HCT116 (cell line): ENCODE data around the gene BANF1.

Source experiments
- CBX3 ChIP-seq: IDR thresholded peaks from 2 replicates; pipeline ENCODE4 v1.6.1; 2012; ENCODE audit warnings: low read depth
- EGR1 ChIP-seq: IDR thresholded peaks from 2 replicates; pipeline ENCODE4 v1.6.1; 2012; ENCODE audit warnings: low read depth
- EZH2phosphoT487 ChIP-seq: fragments of 200-600 bp; IDR thresholded peaks from 2 replicates; pipeline ENCODE4 v1.6.1; 2018; ENCODE audit warnings: antibody characterized with exemption, borderline replicate concordance
- FOSL1 ChIP-seq: IDR thresholded peaks from 2 replicates; pipeline ENCODE4 v1.6.1; 2012; ENCODE audit warnings: low read depth
- POLR2AphosphoS5 ChIP-seq: IDR thresholded peaks from 2 replicates; pipeline ENCODE4 v1.6.1; 2011; ENCODE audit warnings: mild to moderate bottlenecking, low read depth, low read length, moderate library complexity
- TF ChIP-seq, protein P1 (sequence below): IDR thresholded peaks from 2 replicates; pipeline ENCODE4 v1.6.1; 2012
- TF ChIP-seq, protein P2 (sequence below), 3 experiments: fragments of 200-600 bp in 1 of 3; sonication (generic) in 1 of 3; IDR thresholded peaks in 2 of 3; conservative IDR thresholded peaks in 1 of 3; 2 replicates each; pipeline ENCODE4 v1.5.1; 2012 to 2017; ENCODE audit warnings: low read depth in 2 of 3, low read length in 2 of 3, antibody characterized with exemption in 1 of 3, borderline replicate concordance in 1 of 3, control low read depth in 1 of 3, mild to moderate bottlenecking in 1 of 3, mixed read lengths in 1 of 3, mixed run types in 1 of 3, moderate library complexity in 1 of 3; ENCODE audit not compliant: insufficient read depth in 1 of 3
- TF ChIP-seq, protein P3 (sequence below): IDR thresholded peaks from 2 replicates; pipeline ENCODE4 v1.6.1; 2012

DNA sequence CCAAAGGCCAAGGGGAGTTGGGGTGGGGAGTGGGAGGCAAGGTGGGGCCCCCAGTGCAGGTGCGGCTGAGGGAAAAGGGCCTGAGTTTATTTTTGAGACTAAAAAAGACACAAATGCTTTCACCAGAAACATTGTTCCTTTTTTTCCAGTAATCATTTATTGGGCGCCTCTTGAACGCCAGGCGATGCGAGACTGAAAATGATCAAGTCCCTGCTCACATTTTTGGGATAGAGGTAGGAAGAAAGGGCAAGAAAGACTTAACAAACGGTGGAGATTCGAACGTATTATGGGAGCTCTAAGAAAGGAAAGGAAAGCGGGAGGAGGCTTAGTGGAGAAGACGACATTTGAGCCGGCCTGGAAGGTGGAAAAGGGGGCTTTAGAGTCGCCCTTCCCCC lies 49.1 kb downstream of the BANF1 start:
- TF ChIP-seq, protein P1, sequence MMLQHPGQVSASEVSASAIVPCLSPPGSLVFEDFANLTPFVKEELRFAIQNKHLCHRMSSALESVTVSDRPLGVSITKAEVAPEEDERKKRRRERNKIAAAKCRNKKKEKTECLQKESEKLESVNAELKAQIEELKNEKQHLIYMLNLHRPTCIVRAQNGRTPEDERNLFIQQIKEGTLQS: no peak
- TF ChIP-seq, protein P2, sequence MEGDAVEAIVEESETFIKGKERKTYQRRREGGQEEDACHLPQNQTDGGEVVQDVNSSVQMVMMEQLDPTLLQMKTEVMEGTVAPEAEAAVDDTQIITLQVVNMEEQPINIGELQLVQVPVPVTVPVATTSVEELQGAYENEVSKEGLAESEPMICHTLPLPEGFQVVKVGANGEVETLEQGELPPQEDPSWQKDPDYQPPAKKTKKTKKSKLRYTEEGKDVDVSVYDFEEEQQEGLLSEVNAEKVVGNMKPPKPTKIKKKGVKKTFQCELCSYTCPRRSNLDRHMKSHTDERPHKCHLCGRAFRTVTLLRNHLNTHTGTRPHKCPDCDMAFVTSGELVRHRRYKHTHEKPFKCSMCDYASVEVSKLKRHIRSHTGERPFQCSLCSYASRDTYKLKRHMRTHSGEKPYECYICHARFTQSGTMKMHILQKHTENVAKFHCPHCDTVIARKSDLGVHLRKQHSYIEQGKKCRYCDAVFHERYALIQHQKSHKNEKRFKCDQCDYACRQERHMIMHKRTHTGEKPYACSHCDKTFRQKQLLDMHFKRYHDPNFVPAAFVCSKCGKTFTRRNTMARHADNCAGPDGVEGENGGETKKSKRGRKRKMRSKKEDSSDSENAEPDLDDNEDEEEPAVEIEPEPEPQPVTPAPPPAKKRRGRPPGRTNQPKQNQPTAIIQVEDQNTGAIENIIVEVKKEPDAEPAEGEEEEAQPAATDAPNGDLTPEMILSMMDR (IDR thresholded peaks at IDR 0.05 in 2 of 3, conservative IDR thresholded peaks at IDR 0.05 in 1 of 3; ENCODE audit: borderline replicate concordance in 1 of 3, insufficient read depth in 1 of 3, low read depth in 2 of 3, low read length in 2 of 3): no peak
- TF ChIP-seq EGR1 (no peak), CBX3 (no peak), FOSL1 (no peak), EZH2phosphoT487 (no peak), POLR2AphosphoS5 (no peak)
- TF ChIP-seq, protein P3, sequence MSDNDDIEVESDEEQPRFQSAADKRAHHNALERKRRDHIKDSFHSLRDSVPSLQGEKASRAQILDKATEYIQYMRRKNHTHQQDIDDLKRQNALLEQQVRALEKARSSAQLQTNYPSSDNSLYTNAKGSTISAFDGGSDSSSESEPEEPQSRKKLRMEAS: no peak
